Measurements from ENCODE around the gene SMIM29. TPM values are rescaled to one million over a fixed set of nuclear protein-coding genes. Genes with fewer than 3 reads are reported as not detected.
"Not testable (repeated sequence)": the region's sequence is repeated elsewhere in the genome, so short reads cannot be mapped to it uniquely, and the experiment has no call there.

The SMIM29 gene
- total RNA-seq, 1 donor from 2014 or later, result 15.0 TPM

- H3K27me3 Mint-ChIP-seq (ENCODE audit: insufficient read depth), result no peaks in the 10 kb centered on the region
- no peak overlapping the region for H3K27ac Mint-ChIP-seq
- no peak for DNase-seq (ENCODE audit: low spot score)
- intact Hi-C loops (cut with micrococcal nuclease), result no loop called here
- no peaks in the 10 kb centered on the region for H3K9me3 Mint-ChIP-seq
- no peak overlapping the region for H3K4me3 Mint-ChIP-seq
- H3K36me3 Mint-ChIP-seq (ENCODE audit: low read depth), result peaks cover 7% of the 10 kb centered on the region
- peaks cover 5% of the 10 kb centered on the region for H3K4me1 Mint-ChIP-seq (ENCODE audit: low read depth)
These were observed 28.3 kb upstream of the SMIM29 start for GRCh38 chr6:34276881-34277762.

GRCh38 chr6:34276191-34276590 lies 27.4 kb upstream of the SMIM29 start:
- Mint-ChIP-seq H3K27me3 (ENCODE audit: insufficient read depth) (no peaks in the 10 kb centered on the region), H3K4me1 (ENCODE audit: low read depth) (peaks cover 5% of the 10 kb centered on the region), H3K36me3 (ENCODE audit: low read depth) (peaks cover 5% of the 10 kb centered on the region), H3K4me3 (no peak overlapping the region), H3K9me3 (no peaks in the 10 kb centered on the region), H3K27ac (no peak overlapping the region)
- intact Hi-C loops (cut with micrococcal nuclease), result no loop called here
- no peak for DNase-seq (ENCODE audit: low spot score)

DNA sequence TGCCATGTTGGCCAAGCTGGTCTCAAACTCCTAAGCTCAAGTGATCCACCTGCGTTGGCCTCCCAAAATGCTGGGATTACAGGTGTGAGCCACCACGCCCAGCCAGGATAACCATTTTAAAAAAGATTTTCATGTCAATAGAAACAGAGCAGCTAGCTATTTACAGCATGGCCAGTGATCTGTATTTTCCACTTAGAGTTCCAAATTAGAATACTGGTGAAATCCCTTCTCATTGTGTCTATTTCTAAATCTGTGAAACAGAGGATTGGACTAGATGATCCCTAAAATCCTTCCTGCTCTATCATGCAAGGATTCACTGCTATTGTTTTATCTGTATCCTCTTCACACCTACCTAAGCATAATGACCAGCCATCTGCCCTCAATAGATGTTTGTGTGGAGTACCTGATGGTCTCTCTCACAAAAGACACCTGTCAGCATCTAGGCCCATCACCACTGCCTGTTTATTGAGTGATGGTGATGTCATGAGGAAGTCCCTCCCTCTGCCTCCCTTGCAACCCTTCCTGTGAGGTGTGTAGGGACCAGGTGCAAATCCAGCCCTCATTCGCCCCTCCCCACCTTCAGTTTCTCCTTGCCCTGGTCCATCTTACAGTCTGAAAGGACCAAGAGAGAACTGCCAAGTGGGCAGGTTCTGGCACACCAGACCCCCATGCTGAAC lies 26.5 kb upstream of the SMIM29 start:
- Mint-ChIP-seq H3K4me1 (ENCODE audit: low read depth) (peaks cover 5% of the 10 kb centered on the region), H3K27ac (peak overlapping the region; percentile 13), H3K27me3 (ENCODE audit: insufficient read depth) (no peaks in the 10 kb centered on the region), H3K9me3 (no peaks in the 10 kb centered on the region), H3K36me3 (ENCODE audit: low read depth) (peaks cover 2% of the 10 kb centered on the region), H3K4me3 (no peak overlapping the region)
- no peak for DNase-seq (ENCODE audit: low spot score)
- intact Hi-C loops (cut with micrococcal nuclease), result no loop called here

DNA sequence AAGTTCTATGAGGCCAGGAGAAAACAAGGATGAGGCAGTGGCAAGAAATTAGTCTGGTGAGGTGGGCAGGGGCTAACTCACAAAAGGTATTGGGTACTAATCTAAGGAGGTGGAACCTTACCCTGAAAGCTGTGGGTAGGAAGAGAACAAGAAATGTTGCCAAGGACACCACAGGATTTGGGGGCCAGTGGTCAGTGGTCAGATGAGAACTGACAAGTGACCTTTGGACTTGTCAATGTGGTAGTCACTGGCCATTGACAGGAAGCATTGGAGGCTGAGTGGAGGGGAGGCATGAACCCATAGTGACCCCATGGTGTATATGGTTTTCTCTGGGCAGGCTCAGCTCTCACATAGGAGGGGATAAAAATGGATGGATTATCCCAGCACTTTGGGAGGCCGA lies 25.3 kb upstream of the SMIM29 start:
- H3K27ac Mint-ChIP-seq, result no peak overlapping the region
- no peak for DNase-seq (ENCODE audit: low spot score)
- no peak overlapping the region for H3K4me3 Mint-ChIP-seq
- intact Hi-C loops (cut with micrococcal nuclease), result no loop called here
- no peaks in the 10 kb centered on the region for H3K27me3 Mint-ChIP-seq (ENCODE audit: insufficient read depth)
- peaks cover 2% of the 10 kb centered on the region for H3K36me3 Mint-ChIP-seq (ENCODE audit: low read depth)
- H3K9me3 Mint-ChIP-seq, result no peaks in the 10 kb centered on the region
- H3K4me1 Mint-ChIP-seq (ENCODE audit: low read depth), result peaks cover under 1% of the 10 kb centered on the region

DNA sequence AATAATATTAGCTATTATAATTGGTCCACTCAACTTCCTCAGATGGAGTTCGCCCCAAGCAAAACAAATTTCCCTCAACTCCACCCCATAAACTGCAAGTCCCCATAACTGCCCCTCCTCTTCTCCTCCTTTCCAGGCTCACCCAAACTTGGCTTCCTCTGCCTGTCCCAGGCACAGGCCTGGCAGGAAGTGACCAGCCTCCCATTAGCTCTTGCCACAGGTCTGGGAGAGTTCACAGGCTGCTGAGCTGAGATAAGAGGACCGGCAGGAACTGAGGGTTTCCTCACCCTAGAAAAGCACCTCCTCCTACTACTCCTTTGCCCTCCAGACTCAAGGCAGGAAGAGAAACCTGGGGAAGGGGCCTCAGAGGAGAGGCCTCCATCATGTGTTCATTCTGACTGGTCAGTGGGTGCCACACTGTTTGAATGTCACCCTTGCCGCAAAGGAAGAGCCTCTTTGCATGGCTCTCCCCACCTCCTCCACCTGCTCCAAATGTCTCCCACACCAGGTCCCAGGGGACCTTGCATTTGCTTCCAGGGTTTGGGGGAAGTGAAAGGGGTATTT lies 24.5 kb upstream of the SMIM29 start:
- DNase-seq (ENCODE audit: low spot score), result no peak
- no peak overlapping the region for H3K27ac Mint-ChIP-seq
- H3K36me3 Mint-ChIP-seq (ENCODE audit: low read depth), result peaks cover 2% of the 10 kb centered on the region
- intact Hi-C loops (cut with micrococcal nuclease), result no loop called here
- no peaks in the 10 kb centered on the region for H3K9me3 Mint-ChIP-seq
- H3K4me1 Mint-ChIP-seq (ENCODE audit: low read depth), result no peaks in the 10 kb centered on the region
- H3K27me3 Mint-ChIP-seq (ENCODE audit: insufficient read depth), result no peaks in the 10 kb centered on the region
- H3K4me3 Mint-ChIP-seq, result no peak overlapping the region

DNA sequence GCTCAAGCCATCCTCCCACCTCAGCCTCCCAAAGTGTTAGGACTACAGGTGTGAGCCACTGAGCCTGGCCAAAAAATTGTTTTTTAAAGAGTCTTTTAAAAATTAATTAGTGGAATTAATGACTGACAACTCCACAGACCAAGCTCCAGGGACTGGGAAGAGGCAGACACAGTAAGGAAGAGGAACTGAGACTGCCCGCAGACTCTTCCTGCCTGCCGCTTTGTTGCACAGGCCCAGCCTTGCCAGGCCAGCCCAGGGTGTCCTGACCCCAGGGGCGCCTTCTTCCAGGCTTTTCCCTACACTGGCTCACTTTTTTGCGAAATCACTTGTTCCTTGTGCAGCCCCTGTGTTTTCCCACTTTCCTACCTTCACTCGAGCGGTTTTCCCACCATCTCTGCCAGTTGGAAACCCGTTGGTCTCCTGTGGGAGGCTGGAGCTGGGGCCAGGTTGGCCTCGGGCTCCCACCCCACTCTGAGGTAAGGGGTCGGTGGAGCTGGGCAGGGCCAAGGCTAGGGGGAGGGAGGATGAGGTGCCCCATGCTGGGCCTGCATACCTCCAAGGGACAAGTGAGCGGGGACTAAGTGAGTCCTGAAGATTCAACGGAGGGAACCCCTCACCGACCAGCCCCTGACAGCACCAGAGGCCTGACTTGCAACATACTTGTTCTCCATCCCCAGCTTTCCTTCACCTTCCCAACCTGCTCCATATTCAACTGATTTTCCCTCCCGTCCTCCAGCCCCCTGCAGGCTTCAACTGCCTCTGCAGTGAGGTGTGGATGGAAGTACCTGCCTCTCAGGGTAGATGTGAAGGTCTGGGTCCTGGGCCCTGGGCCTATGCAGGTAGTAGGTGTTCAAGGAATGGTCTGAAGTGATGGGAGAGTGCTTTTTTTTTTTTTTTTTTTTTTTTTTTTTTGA lies 23.5 kb upstream of the SMIM29 start:
- H3K9me3 Mint-ChIP-seq, result no peaks in the 10 kb centered on the region
- intact Hi-C loops (cut with micrococcal nuclease), result no loop called here
- H3K4me3 Mint-ChIP-seq, result no peak overlapping the region
- H3K36me3 Mint-ChIP-seq (ENCODE audit: low read depth), result no peaks in the 10 kb centered on the region
- DNase-seq (ENCODE audit: low spot score), result no peak
- no peaks in the 10 kb centered on the region for H3K27me3 Mint-ChIP-seq (ENCODE audit: insufficient read depth)
- H3K27ac Mint-ChIP-seq, result no peak overlapping the region
- H3K4me1 Mint-ChIP-seq (ENCODE audit: low read depth), result no peaks in the 10 kb centered on the region

DNA sequence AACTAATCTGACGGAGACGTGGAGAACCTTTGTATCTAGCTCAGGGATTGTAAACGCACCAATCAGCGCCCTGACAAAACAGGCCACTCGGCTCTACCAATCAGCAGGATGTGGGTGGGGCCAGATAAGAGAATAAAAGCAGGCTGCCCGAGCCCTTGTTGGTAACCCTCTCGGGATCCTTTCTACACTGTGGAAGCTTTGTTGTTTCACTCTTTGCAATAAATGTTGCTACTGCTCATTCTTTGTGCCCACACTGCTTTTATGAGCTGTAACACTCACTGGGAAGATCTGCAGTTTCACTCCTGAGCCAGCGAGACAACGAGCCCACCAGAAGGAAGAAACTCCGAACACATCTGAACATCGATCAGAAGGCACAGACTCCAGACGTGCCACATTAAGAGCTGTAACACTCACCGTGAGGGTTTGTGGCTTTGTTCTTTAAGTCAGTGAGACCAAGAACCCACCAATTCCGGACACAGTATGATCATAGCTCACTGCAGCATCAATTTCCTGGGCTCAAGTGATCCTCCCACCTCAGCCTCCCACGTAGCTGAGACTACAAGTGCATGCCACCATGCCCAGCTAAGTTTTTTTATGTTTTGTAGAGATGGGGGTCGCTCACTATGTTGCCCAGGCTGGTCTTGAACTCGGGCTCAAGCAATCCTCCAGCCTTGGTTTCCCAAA lies 21.0 kb upstream of the SMIM29 start:
- DNase-seq (ENCODE audit: low spot score); H3K4me1 Mint-ChIP-seq (ENCODE audit: low read depth); H3K27me3 Mint-ChIP-seq (ENCODE audit: insufficient read depth); intact Hi-C loops (cut with micrococcal nuclease); H3K36me3 Mint-ChIP-seq (ENCODE audit: low read depth); H3K27ac Mint-ChIP-seq; H3K4me3 Mint-ChIP-seq; H3K9me3 Mint-ChIP-seq: not testable (repeated sequence)

DNA sequence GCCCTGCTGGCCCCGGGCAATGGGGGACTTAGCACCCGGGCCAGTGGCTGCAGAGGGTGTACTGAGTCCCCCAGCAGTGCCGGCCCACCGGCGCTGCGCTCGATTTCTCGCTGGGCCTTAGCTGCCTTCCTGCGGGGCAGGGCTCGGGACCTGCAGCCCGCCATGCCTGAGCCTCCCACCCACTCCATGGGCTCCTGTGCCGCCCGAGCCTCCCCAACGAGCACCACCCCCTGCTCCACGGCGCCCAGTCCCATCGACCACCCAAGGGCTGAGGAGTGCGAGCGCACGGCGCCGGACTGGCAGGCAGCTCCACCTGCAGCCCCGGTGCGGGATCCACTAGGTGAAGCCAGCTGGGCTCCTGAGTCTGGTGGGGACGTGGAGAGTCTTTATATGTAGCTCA lies 20.3 kb upstream of the SMIM29 start:
- intact Hi-C loops (cut with micrococcal nuclease); H3K36me3 Mint-ChIP-seq (ENCODE audit: low read depth); H3K4me1 Mint-ChIP-seq (ENCODE audit: low read depth); H3K27ac Mint-ChIP-seq; H3K4me3 Mint-ChIP-seq; DNase-seq (ENCODE audit: low spot score); H3K27me3 Mint-ChIP-seq (ENCODE audit: insufficient read depth); H3K9me3 Mint-ChIP-seq: not testable (repeated sequence)

GRCh38 chr6:34267746-34268145 lies 18.9 kb upstream of the SMIM29 start:
- Mint-ChIP-seq H3K4me1 (ENCODE audit: low read depth) (no peaks in the 10 kb centered on the region), H3K36me3 (ENCODE audit: low read depth) (no peaks in the 10 kb centered on the region), H3K9me3 (no peaks in the 10 kb centered on the region), H3K4me3 (no peak overlapping the region), H3K27me3 (ENCODE audit: insufficient read depth) (peaks cover 2% of the 10 kb centered on the region), H3K27ac (no peak overlapping the region)
- DNase-seq (ENCODE audit: low spot score), result no peak
- intact Hi-C loops (cut with micrococcal nuclease), result no loop called here

DNA sequence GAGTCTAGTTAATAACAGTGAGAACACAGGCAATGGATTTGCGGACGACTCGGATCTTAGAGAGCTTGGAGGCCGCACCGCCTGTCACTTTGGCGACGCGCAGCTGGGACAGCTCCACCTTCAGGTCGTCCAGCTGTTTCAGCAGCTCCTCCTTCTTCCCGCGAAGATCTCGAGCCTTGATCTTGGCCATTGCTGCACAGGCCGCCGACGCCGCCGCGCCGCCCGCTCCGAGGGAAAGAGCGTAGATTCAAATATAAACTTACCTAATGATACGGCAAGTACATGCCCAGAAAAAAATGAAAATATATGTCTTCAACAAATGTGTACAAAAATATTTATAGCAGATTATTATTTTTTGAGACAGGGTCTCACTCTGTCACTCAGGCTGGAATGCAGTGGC lies 14.7 kb upstream of the SMIM29 start:
- H3K9me3 Mint-ChIP-seq; H3K36me3 Mint-ChIP-seq (ENCODE audit: low read depth); intact Hi-C loops (cut with micrococcal nuclease); H3K27ac Mint-ChIP-seq; H3K4me3 Mint-ChIP-seq; H3K27me3 Mint-ChIP-seq (ENCODE audit: insufficient read depth); DNase-seq (ENCODE audit: low spot score); H3K4me1 Mint-ChIP-seq (ENCODE audit: low read depth): not testable (repeated sequence)

GRCh38 chr6:34260576-34261267 lies 11.9 kb upstream of the SMIM29 start:
- H3K4me1 Mint-ChIP-seq (ENCODE audit: low read depth), result no peaks in the 10 kb centered on the region
- H3K4me3 Mint-ChIP-seq, result no peak overlapping the region
- peaks cover 1% of the 10 kb centered on the region for H3K36me3 Mint-ChIP-seq (ENCODE audit: low read depth)
- intact Hi-C loops (cut with micrococcal nuclease), result no loop called here
- no peaks in the 10 kb centered on the region for H3K9me3 Mint-ChIP-seq
- no peak for DNase-seq (ENCODE audit: low spot score)
- no peak overlapping the region for H3K27ac Mint-ChIP-seq
- H3K27me3 Mint-ChIP-seq (ENCODE audit: insufficient read depth), result no peaks in the 10 kb centered on the region

Data from activated T-helper 1 cell treated with anti-CD3 and anti-CD28 coated beads, Interleukin-12 subunit alpha, Interleukin-12 subunit beta, Interleukin-2, Interleukin-4 antibody, amounts not matched to agents 30 ng/mL and 10 ng/mL and 1 ng/mL, durations not matched to agents 14 hours and 24 hours and 36 hours (primary cell).